MG63 (cell line): ENCODE measurements around the gene KLHL30. TPM values are rescaled to one million over a fixed set of nuclear protein-coding genes. Genes with fewer than 3 reads are reported as not detected.

Experiments
- DNase-seq: peaks from one replicate; pipeline ENCODE4 v3.0.0-alpha.2; 2020
- H3K27me3 ChIP-seq: fragments of 250-450 bp; sonication (Bioruptor Pico); 2 replicates; pipeline ENCODE4 v1.5.1; 2020; ENCODE audit warnings: mild to moderate bottlenecking, moderate library complexity
- H3K36me3 ChIP-seq: fragments of 250-450 bp; sonication (Bioruptor Pico); 2 replicates; pipeline ENCODE4 v1.5.1; 2020; ENCODE audit warnings: mild to moderate bottlenecking, moderate library complexity
- H3K4me3 ChIP-seq: fragments of 250-450 bp; sonication (Bioruptor Pico); 2 replicates; pipeline ENCODE4 v1.5.1; 2020; ENCODE audit warnings: mild to moderate bottlenecking, moderate library complexity
- H3K9me3 ChIP-seq: fragments of 250-450 bp; sonication (Bioruptor Pico); 2 replicates; pipeline ENCODE4 v1.5.1; 2020; ENCODE audit warnings: mild to moderate bottlenecking, moderate library complexity
- total RNA-seq: library from RNA; depleted of rRNA; stranded (reverse); fragments of >200 nt; shearing (Covaris generic); gene quantifications from 2 replicates; pipeline ENCODE4 v1.2.3, GENCODE V29; 2014; ENCODE audit warnings: low replicate concordance; rRNA removed

Gene KLHL30
- not detected in 2 replicates for total RNA-seq

- no peak for DNase-seq
- H3K27me3 ChIP-seq = no peaks in the 10 kb centered on the region
- H3K4me3 ChIP-seq = no peak within 1 kb of the TSS
- H3K9me3 ChIP-seq = no peaks in the 10 kb centered on the region
- no peaks in the 10 kb centered on the region for H3K36me3 ChIP-seq
Measured at GRCh38 chr2:238138331-238139195, at the start of gene KLHL30. KLHL30 (plus strand) TSS chr2:238138668; CDS start chr2:238140755, 2,087 bp downstream.

DNA sequence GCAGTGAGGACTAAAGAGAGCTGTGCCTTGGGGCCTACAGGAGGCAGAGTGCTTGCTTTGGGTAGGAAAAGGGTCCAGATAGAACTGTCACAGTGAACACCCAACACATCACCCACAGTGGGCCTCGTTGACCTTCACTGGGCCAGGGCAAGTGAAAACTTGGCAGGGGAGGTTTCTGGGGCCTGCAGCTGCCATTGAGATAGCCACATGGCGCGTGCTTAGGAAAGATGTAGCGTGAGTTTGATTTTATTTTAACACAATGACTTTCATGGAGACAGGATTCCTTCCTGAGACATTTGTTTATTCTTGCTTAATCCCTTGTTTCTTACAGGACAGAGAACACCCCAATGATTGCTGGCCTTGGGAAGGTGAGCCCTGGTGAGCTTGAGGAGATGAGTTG is 47.6 kb upstream of the KLHL30 start:
- Histone ChIP-seq H3K27me3 (no peaks in the 10 kb centered on the region), H3K9me3 (no peaks in the 10 kb centered on the region), H3K36me3 (peaks cover 6% of the 10 kb centered on the region; the same call in 1 of the 2 replicates), H3K4me3 (no peak overlapping the region)
- DNase-seq = no peak

DNA sequence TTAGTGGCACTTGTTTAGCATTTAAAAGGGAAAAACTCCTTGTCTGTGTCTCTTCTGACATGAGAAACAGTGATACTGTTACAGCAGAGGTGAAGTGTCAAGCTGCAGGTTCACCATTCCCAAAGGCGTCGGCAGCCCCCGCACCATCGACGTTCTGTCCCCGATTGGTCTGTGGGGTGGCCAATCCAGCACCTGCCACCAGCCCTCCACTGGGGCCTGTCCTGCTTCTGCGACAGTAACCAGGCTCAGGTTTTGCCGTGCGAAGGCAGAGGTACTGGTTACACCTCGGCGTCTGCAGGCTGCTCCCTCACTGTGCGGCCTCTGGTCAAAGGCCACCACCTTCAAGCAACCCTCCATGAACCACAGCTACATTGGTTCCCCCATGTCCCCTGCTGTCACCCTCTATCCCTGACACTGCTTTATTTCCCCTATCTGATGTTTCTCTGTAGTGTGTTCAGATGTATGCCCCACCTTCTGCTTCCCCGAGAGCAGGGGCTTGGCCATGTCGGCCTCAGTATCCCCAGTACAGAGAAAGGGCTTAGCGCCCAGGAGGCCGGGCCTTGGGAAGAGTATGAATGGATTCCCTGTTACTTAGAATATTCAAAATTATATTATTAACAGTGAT is 46.9 kb upstream of the KLHL30 start:
- Histone ChIP-seq H3K27me3 (no peaks in the 10 kb centered on the region), H3K4me3 (no peak overlapping the region)
- no peak for DNase-seq

DNA sequence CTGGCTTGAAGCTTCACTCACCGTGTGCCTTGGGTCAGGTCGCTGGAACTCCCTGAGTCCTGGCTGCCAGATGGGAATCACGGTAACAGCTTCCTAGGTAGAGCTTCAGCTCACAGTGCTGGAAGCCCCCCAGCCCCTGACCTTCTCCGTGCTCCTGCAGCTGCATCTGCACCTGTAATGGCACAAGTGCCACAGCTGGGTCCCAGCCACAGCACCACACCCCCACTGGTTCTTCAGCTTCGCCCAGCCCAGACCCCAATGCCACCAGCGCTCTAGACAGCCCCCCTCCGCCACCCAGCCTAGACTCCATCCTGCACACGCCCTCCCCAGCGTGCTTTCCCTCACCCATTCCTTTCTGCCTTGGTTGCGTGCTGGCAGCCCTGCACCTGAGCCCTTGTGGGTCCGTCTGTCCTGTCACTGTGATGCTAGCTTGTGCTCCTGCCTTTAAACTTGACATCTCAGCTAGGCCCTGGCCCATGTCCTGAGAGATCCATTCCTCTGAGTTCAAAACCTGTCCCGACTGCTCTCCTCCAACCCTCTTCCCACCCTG is 45.9 kb upstream of the KLHL30 start:
- Histone ChIP-seq H3K9me3 (no peaks in the 10 kb centered on the region), H3K36me3 (peaks cover 2% of the 10 kb centered on the region; the same call in 1 of the 2 replicates), H3K27me3 (no peaks in the 10 kb centered on the region), H3K4me3 (no peak overlapping the region)
- no peak for DNase-seq

More for the DNA sequence above, 46.9 kb upstream of the KLHL30 start:
- Histone ChIP-seq H3K36me3 (peaks cover 2% of the 10 kb centered on the region; the same call in 1 of the 2 replicates), H3K9me3 (no peaks in the 10 kb centered on the region)

GRCh38 chr2:238093181-238094140 is 45.0 kb upstream of the KLHL30 start:
- Histone ChIP-seq H3K9me3 (no peaks in the 10 kb centered on the region), H3K4me3 (no peak overlapping the region), H3K36me3 (peaks cover 2% of the 10 kb centered on the region; the same call in 1 of the 2 replicates), H3K27me3 (no peaks in the 10 kb centered on the region)
- DNase-seq = no peak

DNA sequence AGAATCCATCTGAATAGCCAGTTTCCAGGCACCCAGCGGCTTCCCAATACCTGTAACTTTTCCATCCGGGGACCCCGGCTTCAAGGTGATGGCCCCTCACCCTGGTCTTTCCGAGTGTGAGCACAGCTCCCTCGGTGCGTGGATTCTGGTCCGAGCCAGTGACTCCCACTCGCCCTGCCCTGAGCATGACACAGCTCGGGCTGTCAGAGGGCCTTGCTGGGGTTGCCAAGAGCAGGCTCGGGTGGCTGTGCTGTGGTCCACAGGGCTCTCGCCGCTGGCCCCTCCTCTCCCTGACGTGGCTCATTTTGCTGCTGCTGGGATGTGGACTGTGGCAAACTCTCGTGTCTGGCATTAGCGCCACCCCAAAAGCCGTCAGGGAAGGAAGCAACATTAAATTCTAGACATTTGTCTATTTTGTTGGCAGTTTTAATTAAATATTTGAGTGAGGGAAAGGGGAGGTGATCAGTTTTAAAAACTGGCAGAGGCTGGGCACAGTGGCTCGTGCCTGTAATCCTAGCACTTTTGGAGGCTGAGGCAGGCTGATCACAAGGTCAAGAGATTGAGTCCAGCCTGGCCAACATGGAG is 43.9 kb upstream of the KLHL30 start:
- Histone ChIP-seq H3K9me3 (no peaks in the 10 kb centered on the region), H3K4me3 (no peak overlapping the region), H3K27me3 (no peaks in the 10 kb centered on the region), H3K36me3 (no peaks in the 10 kb centered on the region)
- no peak for DNase-seq

DNA sequence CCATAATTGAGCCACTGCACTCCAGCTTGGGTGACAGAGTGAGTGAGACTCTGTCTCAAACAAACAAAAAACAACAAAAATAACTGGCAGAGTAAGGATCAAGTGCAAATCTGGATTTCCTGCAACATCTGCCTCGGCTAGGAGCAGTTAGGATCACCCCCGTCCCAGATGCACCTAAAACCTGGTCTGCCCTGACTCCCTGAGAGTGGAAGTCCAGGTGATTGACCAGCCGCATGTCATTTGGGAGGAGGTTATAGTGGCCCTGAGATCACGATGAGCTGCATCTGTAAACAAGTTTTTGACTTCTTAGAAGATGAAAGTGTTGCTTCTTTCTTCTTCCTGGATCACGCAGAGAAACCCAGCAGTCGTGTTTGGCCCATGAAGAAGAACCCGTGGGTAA is 43.3 kb upstream of the KLHL30 start:
- no peak overlapping the region for H3K4me3 ChIP-seq
- no peak for DNase-seq
- H3K36me3 ChIP-seq = no peaks in the 10 kb centered on the region
- H3K9me3 ChIP-seq = no peaks in the 10 kb centered on the region
- no peaks in the 10 kb centered on the region for H3K27me3 ChIP-seq

DNA sequence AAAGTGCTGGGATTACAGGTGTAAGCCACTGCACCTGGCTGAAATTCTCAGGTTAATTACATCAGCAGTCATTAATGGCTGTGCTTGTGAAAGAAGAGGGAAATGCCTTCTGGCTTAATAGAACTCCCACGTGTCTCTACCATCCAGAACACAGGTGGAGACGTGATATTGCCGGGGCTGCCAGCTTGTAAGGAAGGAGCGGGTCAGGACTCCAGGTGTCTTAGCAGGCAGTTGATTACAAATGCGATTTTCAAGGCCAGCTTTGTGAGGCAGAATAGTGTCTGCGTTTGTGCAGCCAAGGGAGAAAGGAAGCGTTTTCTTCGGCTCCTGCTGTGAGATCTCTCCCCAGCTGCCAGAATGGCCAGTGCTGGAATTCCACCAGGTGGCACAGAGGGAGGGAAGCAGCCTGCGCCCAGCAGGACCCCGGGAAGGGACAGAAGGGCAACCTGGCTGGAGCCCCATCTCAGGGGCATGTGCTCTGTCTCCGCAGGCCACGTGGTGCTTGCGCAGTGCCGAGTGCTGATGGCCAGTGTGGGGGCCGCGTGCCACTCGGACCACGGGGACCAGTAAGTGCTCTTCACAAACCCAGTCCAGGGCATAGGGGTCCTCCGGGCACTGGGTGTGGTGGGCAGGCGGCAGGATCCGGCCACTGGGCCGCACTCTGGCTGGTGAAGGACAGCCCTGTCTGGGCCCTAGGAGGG is 42.0 kb upstream of the KLHL30 start:
- DNase-seq = peak; percentile 31
- H3K27me3 ChIP-seq = no peaks in the 10 kb centered on the region
- no peaks in the 10 kb centered on the region for H3K9me3 ChIP-seq
- no peaks in the 10 kb centered on the region for H3K36me3 ChIP-seq
- no peak overlapping the region for H3K4me3 ChIP-seq

DNA sequence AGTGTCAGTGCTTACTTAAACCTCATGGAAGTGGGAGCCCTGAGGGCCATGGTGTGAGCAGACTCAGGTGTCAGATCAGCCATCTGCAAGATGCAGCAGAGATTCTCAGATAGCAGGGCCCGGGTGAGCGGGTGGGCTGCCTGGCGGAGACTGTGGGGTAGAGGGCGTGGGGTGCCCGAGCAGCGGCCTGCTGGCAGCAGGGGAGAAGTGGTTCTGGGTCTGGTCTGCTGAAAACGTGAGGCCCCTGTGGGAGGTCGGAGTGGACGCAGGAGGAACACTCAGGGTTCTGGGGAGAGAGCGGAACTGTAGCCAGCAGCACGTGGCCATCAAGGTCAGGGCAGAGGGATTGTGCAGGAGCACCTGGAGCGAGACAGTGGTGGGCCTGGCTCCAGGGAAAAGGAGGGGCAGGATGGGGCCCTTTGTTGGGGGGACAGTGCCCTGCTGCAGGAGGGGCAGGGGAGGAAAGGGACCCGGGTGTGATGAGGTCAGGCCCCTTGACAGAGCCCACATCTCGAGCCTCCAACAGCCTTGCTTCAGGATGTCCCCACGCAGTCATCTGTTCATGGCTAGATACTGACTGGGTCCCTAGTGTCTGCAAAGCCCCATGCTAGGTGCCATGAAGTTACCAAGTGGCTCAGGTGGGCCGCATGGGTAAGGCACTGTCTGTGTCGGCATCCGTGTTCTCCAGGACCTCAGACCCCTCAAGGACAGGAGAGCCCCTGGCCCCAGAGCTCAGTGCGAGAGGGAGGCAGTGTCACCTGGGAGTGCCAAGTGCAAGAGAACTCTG is 41.1 kb upstream of the KLHL30 start:
- DNase-seq = no peak
- no peak overlapping the region for H3K4me3 ChIP-seq
- H3K27me3 ChIP-seq = no peaks in the 10 kb centered on the region
- no peaks in the 10 kb centered on the region for H3K36me3 ChIP-seq
- H3K9me3 ChIP-seq = no peaks in the 10 kb centered on the region

DNA sequence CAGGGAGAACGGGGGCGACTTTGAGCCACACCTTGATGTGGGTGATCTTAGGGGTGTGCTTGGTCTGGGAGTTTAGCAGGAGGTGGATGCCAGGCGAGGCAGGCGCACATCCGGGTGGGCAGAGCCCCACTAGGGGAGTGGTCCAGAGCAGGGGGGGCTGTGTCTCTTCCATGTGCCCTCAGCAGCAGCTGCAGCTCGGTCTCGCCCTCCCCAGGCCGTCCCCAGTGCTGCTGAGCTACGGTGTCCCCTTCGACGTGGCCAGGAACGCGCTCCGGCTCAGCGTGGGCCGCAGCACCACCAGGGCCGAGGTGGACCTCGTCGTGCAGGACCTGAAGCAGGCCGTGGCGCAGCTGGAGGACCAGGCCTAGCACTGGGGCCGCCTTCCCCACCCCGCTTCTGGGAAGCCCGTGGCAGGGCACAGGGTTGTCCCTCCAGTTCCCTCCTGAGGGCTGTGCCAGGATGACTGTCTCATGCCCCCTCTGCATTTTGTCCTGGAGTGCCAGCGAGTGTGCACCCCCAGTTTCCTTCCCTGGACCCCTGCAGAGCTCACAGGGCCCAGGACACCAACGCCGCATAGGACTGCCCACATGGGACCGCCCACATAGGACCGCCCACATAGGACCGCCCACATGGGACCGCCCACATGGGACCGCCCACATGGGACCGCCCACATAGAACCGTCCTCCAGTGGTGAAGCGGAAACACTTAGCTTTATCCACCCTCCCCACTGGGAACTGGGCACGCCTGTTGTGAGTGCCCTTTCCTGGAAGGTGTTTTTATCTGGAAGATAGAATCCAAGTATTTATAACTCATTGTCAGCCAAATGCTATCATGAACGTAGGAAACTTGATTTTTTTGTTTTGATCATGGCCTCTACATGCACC is 40.2 kb upstream of the KLHL30 start:
- peak; percentile 50 for DNase-seq

DNA sequence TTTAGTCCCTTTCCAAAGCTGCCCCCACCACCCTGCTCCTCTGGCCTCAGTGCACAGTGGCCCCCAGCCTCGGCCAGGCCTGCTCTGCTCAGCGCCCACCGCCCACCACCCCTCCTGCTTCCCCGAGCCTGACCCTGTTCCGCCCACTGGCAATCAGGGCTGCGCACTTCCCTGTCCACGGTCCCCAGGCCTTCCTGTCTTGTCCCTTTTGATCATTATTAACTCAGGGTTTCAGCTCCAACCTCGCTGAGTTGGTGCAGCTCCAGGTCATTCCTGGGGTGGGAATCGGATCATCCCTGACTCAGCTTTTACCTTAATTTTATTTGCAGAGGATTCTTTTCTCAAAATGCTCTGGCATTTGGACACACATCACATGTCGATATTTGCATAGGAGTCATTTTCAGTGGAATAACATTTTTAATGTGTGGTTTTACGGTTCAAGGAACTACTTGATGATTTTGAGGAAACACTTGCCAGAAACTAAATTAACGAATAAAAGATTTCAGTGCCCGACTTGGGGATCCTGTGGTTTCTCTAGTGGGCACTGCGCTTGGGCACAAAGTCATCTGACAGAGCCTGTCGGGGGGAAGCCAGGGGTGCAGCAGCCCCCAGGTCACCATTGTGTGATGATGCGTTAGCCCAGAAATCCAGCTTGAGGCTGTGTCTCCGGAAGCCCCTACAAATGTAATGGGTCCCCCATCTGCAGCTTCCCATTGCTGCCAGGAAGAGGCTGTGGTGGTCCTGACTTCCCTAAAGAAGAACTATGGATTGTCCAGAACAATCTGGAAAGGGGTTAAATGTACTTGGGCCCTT is 39.4 kb upstream of the KLHL30 start:
- Histone ChIP-seq H3K27me3 (no peaks in the 10 kb centered on the region), H3K36me3 (no peaks in the 10 kb centered on the region), H3K9me3 (no peaks in the 10 kb centered on the region), H3K4me3 (no peak overlapping the region)
- DNase-seq = no peak

More for the DNA sequence above, 40.2 kb upstream of the KLHL30 start:
- H3K27me3 ChIP-seq = no peaks in the 10 kb centered on the region
- no peaks in the 10 kb centered on the region for H3K9me3 ChIP-seq
- no peak overlapping the region for H3K4me3 ChIP-seq
- H3K36me3 ChIP-seq = no peaks in the 10 kb centered on the region

DNA sequence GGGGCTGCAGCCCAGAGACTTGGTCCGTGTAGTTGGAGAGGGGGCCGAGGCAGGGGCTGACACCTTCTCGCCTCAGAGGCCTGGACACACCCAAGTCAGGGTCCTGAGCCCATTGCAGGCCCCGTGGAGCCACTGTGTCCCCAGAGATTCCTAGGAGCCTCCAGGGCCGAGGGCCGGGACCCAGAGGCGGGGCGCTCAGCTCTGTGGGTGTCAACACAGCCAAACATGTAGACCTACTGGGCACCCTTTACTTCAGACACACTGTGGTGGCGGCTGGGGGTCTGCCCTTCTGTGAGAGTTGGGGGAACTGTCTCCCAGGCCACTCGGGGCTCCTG is 38.8 kb upstream of the KLHL30 start:
- DNase-seq = no peak

GRCh38 chr2:238100049-238100820 is 38.2 kb upstream of the KLHL30 start, which contains the start of gene ESPNL:
ESPNL (plus strand) TSS chr2:238100340; CDS start chr2:238100420, 80 bp downstream.
- H3K36me3 ChIP-seq = no peaks in the 10 kb centered on the region
- no peaks in the 10 kb centered on the region for H3K9me3 ChIP-seq
- no peak within 1 kb of the TSS for H3K4me3 ChIP-seq
- no peaks in the 10 kb centered on the region for H3K27me3 ChIP-seq
- DNase-seq = peak; percentile 29

More for the DNA sequence above, 38.8 kb upstream of the KLHL30 start:
- no peaks in the 10 kb centered on the region for H3K27me3 ChIP-seq
- no peak overlapping the region for H3K4me3 ChIP-seq
- no peaks in the 10 kb centered on the region for H3K36me3 ChIP-seq
- H3K9me3 ChIP-seq = no peaks in the 10 kb centered on the region
